D721Med (cell line): ENCODE measurements around the gene STMP1.
"Not testable (repeated sequence)": the region's sequence is repeated elsewhere in the genome, so short reads cannot be mapped to it uniquely, and the experiment has no call there.

Experiments
- DNase-seq: peaks from one replicate; pipeline ENCODE4 v3.0.0; 2011; ENCODE audit warnings: low spot score; ENCODE audit not compliant: insufficient read length
- FAIRE-seq: peaks from 2 replicates; lab custom pipeline; 2011; peaks lifted over from hg19 to GRCh38; lab: Jason Lieb, UNC
- CTCF ChIP-seq: IDR thresholded peaks from 2 replicates; pipeline ENCODE4 v1.5.1; 2012; ENCODE audit warnings: mild to moderate bottlenecking, control low read depth; ENCODE audit not compliant: insufficient read depth; ENCODE audit errors: missing control alignments

The STMP1 gene

DNA sequence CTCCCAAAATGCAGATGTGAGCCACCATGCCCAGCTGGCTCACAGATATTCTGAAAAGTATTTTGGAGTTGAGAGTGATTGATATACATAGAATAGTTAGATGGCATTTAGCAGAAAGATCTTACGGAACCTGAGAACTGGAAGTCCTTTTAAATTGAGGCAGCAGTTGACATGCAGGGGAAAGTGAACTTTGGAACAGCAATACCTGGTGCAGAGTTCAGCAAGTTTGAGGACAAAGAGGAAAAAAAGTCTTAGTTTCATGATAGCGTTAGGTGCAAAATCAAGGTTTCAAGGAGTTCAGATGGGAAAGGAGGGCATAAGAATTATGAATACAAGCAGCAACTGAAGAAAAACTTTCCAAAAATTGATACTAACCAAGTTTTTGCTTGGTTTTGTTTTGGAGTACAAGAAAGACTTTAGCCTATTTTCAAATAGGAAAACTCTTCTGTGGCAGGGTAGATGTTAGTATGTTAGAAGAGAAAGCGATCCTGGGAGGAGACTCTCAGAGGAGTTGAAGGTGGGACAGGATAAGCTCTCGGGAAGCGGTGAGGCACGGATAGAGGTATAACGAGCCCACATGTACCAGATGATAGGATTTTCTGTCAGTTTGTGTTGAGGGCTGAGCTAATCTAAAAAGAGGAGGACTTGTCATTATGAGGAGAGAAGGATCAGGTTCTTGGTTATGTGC, 28.0 kb upstream of the STMP1 start:
- DNase-seq = no peak
- no peak for FAIRE-seq
- TF ChIP-seq CTCF = no peak

DNA sequence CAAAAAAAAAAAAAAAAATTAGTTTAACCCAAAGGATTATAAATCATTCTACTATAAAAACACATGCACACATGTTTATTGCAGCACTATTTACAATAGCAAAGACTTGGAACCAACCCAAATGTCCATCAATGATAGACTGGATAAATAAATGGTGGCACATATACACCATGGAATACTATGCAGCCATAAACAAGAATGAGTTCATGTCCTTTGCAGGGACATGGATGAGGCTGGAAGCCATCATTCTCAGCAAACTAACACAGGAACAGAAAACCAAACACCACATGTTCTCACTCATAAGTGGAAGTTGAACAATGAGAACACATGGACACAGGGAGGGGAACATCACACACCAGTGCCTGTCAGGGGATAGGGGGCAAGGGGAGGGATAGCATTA, 22.6 kb upstream of the STMP1 start:
- not testable (repeated sequence) for FAIRE-seq, DNase-seq

DNA sequence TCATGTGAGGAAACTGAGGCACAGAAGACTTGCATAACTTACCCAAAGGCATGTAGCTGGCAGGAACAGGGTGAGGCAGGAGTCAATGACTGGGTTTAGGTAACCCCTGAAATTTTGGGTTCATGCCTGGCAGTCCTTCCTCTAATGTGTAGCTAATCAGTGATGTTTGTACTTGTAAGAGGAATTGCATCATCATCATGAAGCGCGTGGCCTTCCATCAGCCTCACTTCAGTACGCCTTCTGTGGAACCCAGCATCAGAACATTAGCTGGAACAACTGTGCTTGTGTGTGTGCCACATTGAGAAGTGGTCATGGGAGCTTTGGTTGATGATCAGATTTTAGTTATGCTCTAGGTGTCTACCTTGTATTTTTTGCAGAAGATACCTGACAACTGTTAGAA, 18.2 kb upstream of the STMP1 start:
- DNase-seq (no peak), FAIRE-seq (no peak)
- TF ChIP-seq CTCF = no peak

DNA sequence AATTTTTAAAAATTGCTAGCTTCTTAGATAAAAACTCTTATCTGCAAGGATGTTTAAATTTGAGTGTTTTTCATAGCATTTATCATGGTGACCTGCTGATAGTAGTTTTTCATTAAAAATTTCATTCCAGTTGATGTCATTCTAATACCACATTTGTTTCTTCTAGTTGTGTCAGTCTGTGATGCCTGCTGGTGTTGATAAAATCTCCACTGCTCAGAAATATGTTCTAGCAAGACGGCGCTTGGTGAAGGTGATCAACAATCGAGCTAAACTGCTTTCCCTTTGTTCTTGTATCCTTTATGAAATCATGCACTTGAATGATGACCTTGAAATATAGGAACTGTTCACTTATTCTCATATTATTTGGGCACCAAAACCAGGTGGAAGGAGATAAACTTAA, 17.6 kb upstream of the STMP1 start:
- TF ChIP-seq CTCF = no peak
- no peak for FAIRE-seq

GRCh38 chr7:135645296-135645904, 16.9 kb upstream of the STMP1 start:
- peak; percentile 81 for TF ChIP-seq CTCF
- FAIRE-seq (peak; percentile 85), DNase-seq (no peak)

More for the DNA sequence above, 17.6 kb upstream of the STMP1 start:
- DNase-seq = no peak

- FAIRE-seq (no peak), DNase-seq (no peak)
- TF ChIP-seq CTCF = no peak
Observed at GRCh38 chr7:135647755-135648154, 14.6 kb upstream of the STMP1 start.

GRCh38 chr7:135648235-135648634, 14.1 kb upstream of the STMP1 start:
- FAIRE-seq (no peak), DNase-seq (no peak)
- TF ChIP-seq CTCF = no peak
